IMR-90 (cell line): Measurements from ENCODE around the gene PTPRG. TPM values are rescaled to one million over a fixed set of nuclear protein-coding genes. Genes with fewer than 3 reads are reported as not detected.
A peak's percentile ranks its signal among the peaks of the same experiment; 100 is the strongest.

Experiments used
- ATAC-seq: fragments of 200-7000 bp; cut with Tn5 transposase; 2 replicates; pipeline ENCODE4 v1.9.1; 2020; ENCODE audit warnings: low read depth, mild to moderate bottlenecking, moderate library complexity
- BruUV-seq: library from RNA; stranded (reverse); fragments of 400-500 nt; replicated peaks from 2 replicates; lab custom pipeline; 2021; lab: Mats Ljungman, UMichigan
- CTCF ChIA-PET: fragments of 300-600 bp; formaldehyde crosslinking; extraction: SDS; loops from one replicate; lab custom pipeline; 2021; ENCODE audit warnings: antibody characterized with exemption; lab: Yijun Ruan, JAX
- POLR2A ChIA-PET: fragments of 300-600 bp; sonication (Branson Sonifier 250); formaldehyde crosslinking; loops from one replicate; lab custom pipeline; 2022; ENCODE audit warnings: antibody characterized with exemption; ENCODE audit not compliant: unreplicated experiment; lab: Charles Lee
- DNase-seq: peaks from one replicate; pipeline ENCODE4 v3.0.0; 2013
- H2AFZ ChIP-seq: replicated peaks from 2 replicates; pipeline ENCODE3; 2013; ENCODE audit warnings: low read length, mild to moderate bottlenecking; ENCODE audit not compliant: poor library complexity
- H2AK5ac ChIP-seq: 2 replicates; pipeline ENCODE4 v1.6.1; 2013; ENCODE audit warnings: low read depth, low read length, inconsistent platforms
- H2AK9ac ChIP-seq: replicated peaks from 2 replicates; pipeline ENCODE3; 2013; ENCODE audit warnings: mild to moderate bottlenecking, low read depth, low read length, moderate library complexity; ENCODE audit not compliant: poor library complexity
- H2BK120ac ChIP-seq: 2 replicates; pipeline ENCODE4 v1.6.1; 2013; ENCODE audit warnings: low read depth, low read length, inconsistent platforms
- H2BK15ac ChIP-seq: 3 replicates; pipeline ENCODE4 v1.6.1; 2013; ENCODE audit warnings: low read depth, low read length, inconsistent platforms
- H2BK20ac ChIP-seq: 2 replicates; pipeline ENCODE4 v1.6.1; 2013; ENCODE audit warnings: low read depth, mild to moderate bottlenecking, inconsistent platforms, low read length, moderate library complexity
- H2BK5ac ChIP-seq: 2 replicates; pipeline ENCODE4 v1.6.1; 2013; ENCODE audit warnings: mild to moderate bottlenecking, low read depth, low read length, inconsistent platforms; ENCODE audit not compliant: poor library complexity, severe bottlenecking
- H3K14ac ChIP-seq: replicated peaks from 2 replicates; pipeline ENCODE4 v1.6.1; 2013; ENCODE audit warnings: low read depth, low read length, inconsistent platforms
- H3K18ac ChIP-seq: 2 replicates; pipeline ENCODE4 v1.6.1; 2013; ENCODE audit warnings: low read depth, low read length, control low read depth
- H3K23ac ChIP-seq: 2 replicates; pipeline ENCODE4 v1.6.1; 2013; ENCODE audit warnings: low read depth, low read length, inconsistent platforms
- H3K27ac ChIP-seq: 2 replicates; pipeline ENCODE4 v1.5.1; 2013; ENCODE audit warnings: mild to moderate bottlenecking, control low read depth, low read length; ENCODE audit not compliant: insufficient read depth
- H3K27me3 ChIP-seq: 2 replicates; pipeline ENCODE4 v1.6.1; 2013; ENCODE audit warnings: low read length; ENCODE audit not compliant: control insufficient read depth, insufficient read depth
- H3K36me3 ChIP-seq: 2 replicates; pipeline ENCODE4 v1.6.1; 2013; ENCODE audit warnings: low read length, mixed read lengths; ENCODE audit not compliant: control insufficient read depth, insufficient read depth
- H3K4ac ChIP-seq: 2 replicates; pipeline ENCODE4 v1.6.1; 2013; ENCODE audit warnings: low read depth, low read length, inconsistent platforms
- H3K4me1 ChIP-seq: 2 replicates; pipeline ENCODE4 v1.6.1; 2013; ENCODE audit warnings: low read length, mixed read lengths; ENCODE audit not compliant: control insufficient read depth, insufficient read depth
- H3K4me2 ChIP-seq: 2 replicates; pipeline ENCODE4 v1.6.1; 2013; ENCODE audit warnings: low read depth, mild to moderate bottlenecking, control low read depth, low read length, moderate library complexity
- H3K4me3 ChIP-seq: 2 replicates; pipeline ENCODE4 v1.5.1; 2013; ENCODE audit warnings: low read depth, mild to moderate bottlenecking, control low read depth, low read length, moderate library complexity; ENCODE audit not compliant: insufficient read depth
- H3K56ac ChIP-seq: 2 replicates; pipeline ENCODE4 v1.6.1; 2013; ENCODE audit warnings: low read length, inconsistent platforms; ENCODE audit not compliant: insufficient read depth; ENCODE audit errors: extremely low read depth
- H3K79me1 ChIP-seq, 2 experiments: 2 replicates each; pipeline ENCODE4 v1.6.1; 2013; ENCODE audit warnings: low read length in 2 of 2, inconsistent platforms in 1 of 2, low read depth in 1 of 2
- H3K9ac ChIP-seq: 2 replicates; pipeline ENCODE4 v1.6.1; 2013; ENCODE audit warnings: low read depth, low read length, control low read depth
- H3K9me1 ChIP-seq: 2 replicates; pipeline ENCODE4 v1.6.1; 2013; ENCODE audit warnings: low read length, inconsistent platforms; ENCODE audit not compliant: insufficient read depth
- H3K9me3 ChIP-seq: 2 replicates; pipeline ENCODE4 v1.6.1; 2013; ENCODE audit warnings: low read length; ENCODE audit not compliant: control insufficient read depth, insufficient read depth
- H4K20me1 ChIP-seq: 2 replicates; pipeline ENCODE4 v1.6.1; 2013; ENCODE audit warnings: low read length, inconsistent platforms; ENCODE audit not compliant: insufficient read depth
- H4K5ac ChIP-seq: 2 replicates; pipeline ENCODE4 v1.6.1; 2013; ENCODE audit warnings: mild to moderate bottlenecking, low read depth, low read length, control low read depth
- H4K8ac ChIP-seq, 2 experiments: 2 replicates each; pipeline ENCODE4 v1.6.1; 2013; ENCODE audit warnings: low read depth in 2 of 2, low read length in 2 of 2, control low read depth in 1 of 2, inconsistent platforms in 1 of 2
- H4K91ac ChIP-seq: 2 replicates; pipeline ENCODE4 v1.6.1; 2013; ENCODE audit warnings: low read depth, low read length, inconsistent platforms; ENCODE audit not compliant: insufficient read depth
- CHD1 ChIP-seq: IDR thresholded peaks from 2 replicates; pipeline ENCODE4 v1.6.1; 2012; ENCODE audit warnings: low read depth, low read length, improper control_type of control experiment
- ELK1 ChIP-seq: fragments of 150-350 bp; IDR thresholded peaks from 2 replicates; pipeline ENCODE4 v1.6.1; 2016; ENCODE audit warnings: low read depth, mild to moderate bottlenecking, low read length, moderate library complexity, borderline replicate concordance
- NFE2L2 ChIP-seq: fragments of 150-350 bp; IDR thresholded peaks from 2 replicates; pipeline ENCODE4 v1.6.1; 2016; ENCODE audit warnings: low read depth, mild to moderate bottlenecking, low read length
- POLR2A ChIP-seq: IDR thresholded peaks from 2 replicates; pipeline ENCODE4 v1.6.1; 2012; ENCODE audit warnings: mild to moderate bottlenecking, low read depth, low read length
- USF2 ChIP-seq: fragments of 150-350 bp; IDR thresholded peaks from 2 replicates; pipeline ENCODE4 v1.6.1; 2017; ENCODE audit warnings: mild to moderate bottlenecking, antibody characterized with exemption, low read length, low read depth
- WGBS, 2 experiments: methylation state at CpG; one replicate each; pipeline versions ENCODE4 v1.1.5 to v1.1.7; 2013; ENCODE audit warnings: missing lambda C conversion rate in 2 of 2; ENCODE audit not compliant: insufficient read length in 1 of 2; ENCODE audit errors: extremely low coverage in 2 of 2; 5-methylcytosine and 5-hydroxymethylcytosine counted together
- dilution Hi-C: fragments of 300-500 bp; cut with HindIII; formaldehyde crosslinking; loops from one replicate; pipeline ENCODE4 v1.14.3; 2018; ENCODE audit warnings: low sequenced_read_pairs; ENCODE audit not compliant: unreplicated experiment
- in situ Hi-C: fragments of 300-500 bp; cut with MboI; formaldehyde crosslinking; loops from 3 replicates; pipeline ENCODE4 v1.14.3; 2019; ENCODE audit warnings: low sequenced_read_pairs, inconsistent platforms, mixed read lengths
- intact Hi-C: fragments of 100-400 bp; cut with micrococcal nuclease; formaldehyde crosslinking; loops from 2 replicates; pipeline ENCODE4 v1.10.0; 2022
- polyA plus RNA-seq, 3 experiments: library from polyadenylated mRNA; depleted of rRNA; stranded (reverse); fragments of >200 nt; gene quantifications; 2 replicates each; pipeline ENCODE4 v1.2.3, GENCODE V29; 2012; ENCODE audit warnings: low replicate concordance in 1 of 3
- total RNA-seq: library from RNA; depleted of rRNA; stranded (reverse); fragments of >200 nt; gene quantifications from 2 replicates; pipeline ENCODE4 v1.2.3, GENCODE V29; 2012

Gene PTPRG
- total and polyA plus RNA-seq, 2 of the 4 experiments (the other 2 are of a cell fraction) = 7.7 to 31.0 TPM

- Histone ChIP-seq H2BK15ac (no peak overlapping the region), H3K4me2 (peak overlapping the region; percentile 48; the same call in 1 of the 2 replicates), H3K56ac (no peak overlapping the region), H3K79me1 (no peaks in the 10 kb centered on the region), H3K4ac (no peak overlapping the region), H3K27me3 (no peaks in the 10 kb centered on the region), H3K4me3 (no peak overlapping the region), H3K9ac (no peak overlapping the region), H3K18ac (no peak overlapping the region), H3K27ac (no peak overlapping the region), H2BK5ac (no peak overlapping the region), H4K91ac (no peak overlapping the region), H4K8ac (no peak overlapping the region), H3K14ac (no peak overlapping the region), H3K4me1 (peaks cover 3% of the 10 kb centered on the region; the same call in 1 of the 2 replicates), H2AFZ (no peak overlapping the region), H3K9me1 (no peaks in the 10 kb centered on the region), H4K5ac (no peak overlapping the region), H3K36me3 (no peaks in the 10 kb centered on the region; the same call in 1 of the 2 replicates), H2BK120ac (no peak overlapping the region), H2AK5ac (no peak overlapping the region), H2BK20ac (no peak overlapping the region), H2AK9ac (no peak overlapping the region), H3K9me3 (no peaks in the 10 kb centered on the region), H4K20me1 (no peaks in the 10 kb centered on the region), H3K23ac (no peak overlapping the region)
- BruUV-seq = no TSS peak
- ChIA-PET CTCF (no interaction called here), POLR2A (no interaction called here)
- peak; percentile 46; the same call in 1 of the 2 replicates for ATAC-seq
- no peak for TF ChIP-seq USF2
- no peak for TF ChIP-seq NFE2L2
- no peak for TF ChIP-seq ELK1
- no peak for TF ChIP-seq CHD1
- TF ChIP-seq POLR2A = no peak
- intact Hi-C loops (no loop called here), dilution Hi-C loops (no loop called here), in situ Hi-C loops (no loop called here)
- no peak for DNase-seq
- WGBS, 2 experiments = no CpG with 5 or more reads among the region's 6 CpGs
Observed at GRCh38 chr3:62143843-62144450, 582.6 kb downstream of the PTPRG start.
